Endodermal cell (in vitro differentiated cells): Measurements from ENCODE around the gene TUG1. TPM values are rescaled to one million over a fixed set of nuclear protein-coding genes. Genes with fewer than 3 reads are reported as not detected.

Experiments
- DNase-seq: peaks from one replicate; pipeline ENCODE4 v3.0.0-alpha.2; 2017
- H3K27ac ChIP-seq: 2 replicates; pipeline ENCODE4 v1.5.1; 2013; ENCODE audit warnings: mild to moderate bottlenecking, low read depth, low read length, moderate library complexity
- H3K27me3 ChIP-seq: 2 replicates; pipeline ENCODE4 v1.6.1; 2013; ENCODE audit warnings: mild to moderate bottlenecking, low read length, moderate library complexity; ENCODE audit not compliant: insufficient read depth, control insufficient read depth, poor library complexity, severe bottlenecking
- H3K36me3 ChIP-seq: 2 replicates; pipeline ENCODE4 v1.7.0; 2013; ENCODE audit warnings: mild to moderate bottlenecking, low read length, moderate library complexity; ENCODE audit not compliant: control insufficient read depth, insufficient read depth
- H3K4me1 ChIP-seq: one replicate; pipeline ENCODE4 v1.7.0; 2013; ENCODE audit warnings: low read length; ENCODE audit not compliant: control insufficient read depth, insufficient read depth
- H3K4me3 ChIP-seq: 2 replicates; pipeline ENCODE4 v1.5.1; 2013; ENCODE audit warnings: mild to moderate bottlenecking, low read length, moderate library complexity
- H3K9ac ChIP-seq: 2 replicates; pipeline ENCODE4 v1.6.1; 2013; ENCODE audit warnings: mild to moderate bottlenecking, low read length, moderate library complexity; ENCODE audit not compliant: poor library complexity, severe bottlenecking; ENCODE audit errors: extremely low read depth
- H3K9me3 ChIP-seq: 2 replicates; pipeline ENCODE4 v1.6.1; 2013; ENCODE audit warnings: mild to moderate bottlenecking, low read length, moderate library complexity; ENCODE audit not compliant: control insufficient read depth
- H3K27ac Mint-ChIP-seq: 2 replicates; pipeline ENCODE4 v1.8.0; 2020; ENCODE audit warnings: mixed read lengths
- H3K27me3 Mint-ChIP-seq: 2 replicates; pipeline ENCODE4 v1.8.0; 2021; ENCODE audit warnings: mild to moderate bottlenecking, mixed read lengths; ENCODE audit not compliant: insufficient read depth
- H3K36me3 Mint-ChIP-seq: 2 replicates; pipeline ENCODE4 v1.8.0; 2020; ENCODE audit warnings: low read depth, mixed read lengths
- H3K4me1 Mint-ChIP-seq: 2 replicates; pipeline ENCODE4 v1.8.0; 2020; ENCODE audit warnings: mixed read lengths
- H3K4me3 Mint-ChIP-seq: 2 replicates; pipeline ENCODE4 v1.8.0; 2020; ENCODE audit warnings: mild to moderate bottlenecking, moderate library complexity, mixed read lengths
- H3K9me3 Mint-ChIP-seq: 2 replicates; pipeline ENCODE4 v1.8.0; 2020; ENCODE audit warnings: mild to moderate bottlenecking, mixed read lengths
- CTCF ChIP-seq: fragments of 200-600 bp; sonication (generic); conservative IDR thresholded peaks from 2 replicates; pipeline ENCODE4 v1.5.0; 2021; ENCODE audit warnings: antibody characterized with exemption, mild to moderate bottlenecking
- WGBS, 2 experiments: methylation state at CpG; one replicate each; pipeline versions ENCODE4 v1.1.5 to v1.1.7; 2013; ENCODE audit warnings: missing lambda C conversion rate in 2 of 2, mixed read lengths in 1 of 2; ENCODE audit not compliant: insufficient coverage in 1 of 2, insufficient read length in 1 of 2; 5-methylcytosine and 5-hydroxymethylcytosine counted together
- total RNA-seq, 2 donors: library from RNA; stranded (reverse); fragmentation: NEBNext Ultra II Directional in 1 of 2; extraction: Animal tissue kit (Norgen Biotek cat#: 25700) in 1 of 2; gene quantifications; 2 replicates in 1 of 2; 3 replicates in 1 of 2; pipeline ENCODE4 v1.2.1, GENCODE V29; 2021

TUG1 gene
- total RNA-seq, 2 donors from 2014 or later: 113 to 123 TPM

GRCh38 chr22:30925667-30926066 is 43.4 kb upstream of the TUG1 start:
- Mint-ChIP-seq H3K27me3 (no peaks in the 10 kb centered on the region), H3K27ac (no peak overlapping the region), H3K4me1 (no peaks in the 10 kb centered on the region), H3K9me3 (no peaks in the 10 kb centered on the region), H3K36me3 (peaks cover 50% of the 10 kb centered on the region), H3K4me3 (no peak overlapping the region)
- WGBS, 2 experiments: 93 to 100% methylated on average over 5 of the region's 5 CpGs
- Histone ChIP-seq H3K27me3 (no peaks in the 10 kb centered on the region), H3K4me1 (no peaks in the 10 kb centered on the region), H3K27ac (no peak overlapping the region), H3K9ac (no peak overlapping the region), H3K36me3 (peaks cover 50% of the 10 kb centered on the region), H3K4me3 (no peak overlapping the region), H3K9me3 (no peaks in the 10 kb centered on the region)
- TF ChIP-seq CTCF: no peak
- no peak for DNase-seq

DNA sequence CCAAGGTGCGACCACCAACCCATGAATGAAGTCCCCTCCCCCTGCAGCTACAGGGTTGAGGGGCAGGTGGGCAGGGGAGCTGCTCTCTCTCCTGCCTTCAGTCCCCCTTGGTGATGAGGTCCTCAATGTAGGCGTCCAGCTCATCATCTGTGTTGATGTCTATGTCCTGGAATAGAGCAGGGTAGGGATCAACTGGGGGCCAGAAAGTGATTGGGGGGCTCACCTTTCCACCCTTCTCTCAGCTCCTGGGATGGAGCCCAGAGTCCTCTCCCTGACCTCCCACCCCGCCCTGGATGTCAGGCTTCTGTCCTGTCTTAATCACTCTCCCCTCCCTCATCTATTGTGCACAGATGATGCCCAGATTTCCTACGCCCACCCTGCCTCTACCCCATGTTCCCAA is 42.4 kb upstream of the TUG1 start:
- Mint-ChIP-seq H3K27me3 (no peaks in the 10 kb centered on the region), H3K36me3 (peaks cover 59% of the 10 kb centered on the region), H3K9me3 (no peaks in the 10 kb centered on the region), H3K4me1 (no peaks in the 10 kb centered on the region), H3K4me3 (no peak overlapping the region), H3K27ac (no peak overlapping the region)
- Histone ChIP-seq H3K4me1 (no peaks in the 10 kb centered on the region), H3K36me3 (peaks cover 61% of the 10 kb centered on the region), H3K27ac (no peak overlapping the region), H3K27me3 (no peaks in the 10 kb centered on the region), H3K9ac (no peak overlapping the region), H3K4me3 (no peak overlapping the region), H3K9me3 (no peaks in the 10 kb centered on the region)
- no peak for DNase-seq
- 94 to 100% methylated on average over 2 to 4 of the region's 4 CpGs for WGBS, 2 experiments
- no peak for TF ChIP-seq CTCF

- no peaks in the 10 kb centered on the region for H3K9me3 ChIP-seq
- H3K27me3 Mint-ChIP-seq: no peaks in the 10 kb centered on the region
- no peak overlapping the region for H3K4me3 ChIP-seq
- no peak for DNase-seq
- H3K36me3 ChIP-seq: peaks cover 72% of the 10 kb centered on the region
- peaks cover 67% of the 10 kb centered on the region for H3K36me3 Mint-ChIP-seq
- H3K27me3 ChIP-seq: no peaks in the 10 kb centered on the region
- no peak overlapping the region for H3K9ac ChIP-seq
- H3K27ac ChIP-seq: no peak overlapping the region
- H3K4me1 Mint-ChIP-seq: no peaks in the 10 kb centered on the region
- WGBS, 2 experiments: 96 to 100% methylated on average over 3 to 10 of the region's 10 CpGs
- no peak for TF ChIP-seq CTCF
- no peaks in the 10 kb centered on the region for H3K4me1 ChIP-seq
- H3K4me3 Mint-ChIP-seq: no peak overlapping the region
- H3K27ac Mint-ChIP-seq: no peak overlapping the region
- no peaks in the 10 kb centered on the region for H3K9me3 Mint-ChIP-seq
These were observed 41.3 kb upstream of the TUG1 start for GRCh38 chr22:30927806-30928205.
